OCI-LY7 (cell line): ENCODE measurements around the gene PFDN4. TPM values are rescaled to one million over a fixed set of nuclear protein-coding genes. Genes with fewer than 3 reads are reported as not detected.

ENCODE experiments used
- BruUV-seq: library from RNA; stranded (reverse); fragments of 400-500 nt; replicated peaks from 2 replicates; lab custom pipeline; 2021; lab: Mats Ljungman, UMichigan
- CTCF ChIA-PET: fragments of 300-600 bp; sonication (Branson Sonifier 250); formaldehyde crosslinking; loops from one replicate; lab custom pipeline; 2022; ENCODE audit warnings: antibody characterized with exemption; ENCODE audit not compliant: unreplicated experiment; lab: Charles Lee
- POLR2A ChIA-PET: fragments of 300-600 bp; sonication (Branson Sonifier 250); formaldehyde crosslinking; loops from one replicate; lab custom pipeline; 2022; ENCODE audit warnings: antibody characterized with exemption; lab: Charles Lee
- DNase-seq: peaks from one replicate; pipeline ENCODE4 v3.0.0-alpha.2; 2015; ENCODE audit warnings: low spot score
- H2AFZ ChIP-seq: fragments of 200-600 bp; sonication (generic), shearing (Covaris generic); 2 replicates; pipeline ENCODE4 v1.6.1; 2014; ENCODE audit warnings: mild to moderate bottlenecking, antibody characterized with exemption, low read length, moderate library complexity
- H3K27ac ChIP-seq: fragments of 200-600 bp; sonication (generic); 2 replicates; pipeline ENCODE4 v1.5.1; 2014; ENCODE audit warnings: mixed run types, low read depth, mild to moderate bottlenecking, moderate library complexity, low read length, inconsistent platforms; ENCODE audit not compliant: poor library complexity, severe bottlenecking
- H3K36me3 ChIP-seq: fragments of 200-600 bp; sonication (generic); 2 replicates; pipeline ENCODE4 v1.6.1; 2014; ENCODE audit warnings: mild to moderate bottlenecking, antibody characterized with exemption, low read length, moderate library complexity, mixed read lengths; ENCODE audit not compliant: insufficient read depth
- H3K4me1 ChIP-seq: fragments of 200-600 bp; sonication (generic); 2 replicates; pipeline ENCODE4 v1.5.1; 2014; ENCODE audit warnings: mild to moderate bottlenecking, low read length; ENCODE audit not compliant: insufficient read depth, poor library complexity, severe bottlenecking
- H3K4me2 ChIP-seq: fragments of 200-600 bp; sonication (generic); 2 replicates; pipeline ENCODE4 v1.6.1; 2014; ENCODE audit warnings: mild to moderate bottlenecking, low read length
- H3K4me3 ChIP-seq: fragments of 200-600 bp; sonication (generic); 2 replicates; pipeline ENCODE4 v1.5.1; 2014; ENCODE audit warnings: mild to moderate bottlenecking, low read depth, low read length; ENCODE audit not compliant: poor library complexity, severe bottlenecking
- H3K79me2 ChIP-seq: fragments of 200-600 bp; sonication (generic); 2 replicates; pipeline ENCODE4 v1.6.1; 2016; ENCODE audit warnings: low read depth, mild to moderate bottlenecking, low read length, moderate library complexity, mixed read lengths; ENCODE audit not compliant: insufficient read depth
- H3K9me2 ChIP-seq: fragments of 200-600 bp; sonication (generic); 2 replicates; pipeline ENCODE4 v1.6.1; 2016; ENCODE audit warnings: mild to moderate bottlenecking, low read length, mixed read lengths; ENCODE audit not compliant: insufficient read depth
- H3K9me3 ChIP-seq: fragments of 200-600 bp; sonication (generic); 2 replicates; pipeline ENCODE4 v1.6.1; 2014; ENCODE audit warnings: mild to moderate bottlenecking, mixed run types, low read length, mixed read lengths
- H4K20me1 ChIP-seq: fragments of 200-600 bp; sonication (generic); 2 replicates; pipeline ENCODE4 v1.6.1; 2014; ENCODE audit warnings: mild to moderate bottlenecking, antibody characterized with exemption, low read length, moderate library complexity, mixed read lengths; ENCODE audit not compliant: insufficient read depth
- CTCF ChIP-seq: fragments of 200-600 bp; sonication (generic); conservative IDR thresholded peaks from 2 replicates; pipeline ENCODE4 v1.5.1; 2014; ENCODE audit warnings: mild to moderate bottlenecking, antibody characterized with exemption, low read length, moderate library complexity, mixed read lengths
- EZH2phosphoT487 ChIP-seq: fragments of 200-600 bp; sonication (generic); IDR thresholded peaks from 2 replicates; pipeline ENCODE4 v1.6.1; 2018; ENCODE audit warnings: low read depth, borderline replicate concordance, mild to moderate bottlenecking, mixed run types, antibody characterized with exemption, low read length, moderate library complexity, mixed read lengths
- intact Hi-C: fragments of 100-400 bp; cut with micrococcal nuclease; formaldehyde crosslinking; loops from one replicate; pipeline ENCODE4 v1.10.0; 2022; ENCODE audit not compliant: unreplicated experiment
- total RNA-seq, 2 experiments: library from RNA; depleted of rRNA in 1 of 2; stranded (reverse); fragments of >200 nt in 1 of 2; shearing (Covaris generic) in 1 of 2; gene quantifications; 2 replicates each; pipeline ENCODE4 v1.2.3, GENCODE V29; 2014 to 2022

PFDN4 gene
- total RNA-seq, 2 experiments from 2014 or later, result 29.7 to 40.7 TPM

- Histone ChIP-seq H3K4me3 (no peak overlapping the region), H3K4me1 (no peaks in the 10 kb centered on the region), H4K20me1 (no peaks in the 10 kb centered on the region), H3K4me2 (no peak overlapping the region), H3K9me3 (no peaks in the 10 kb centered on the region), H2AFZ (no peak overlapping the region), H3K79me2 (no peaks in the 10 kb centered on the region), H3K36me3 (no peaks in the 10 kb centered on the region), H3K27ac (no peak overlapping the region), H3K9me2 (no peaks in the 10 kb centered on the region)
- CTCF ChIA-PET, result no interaction called here
- POLR2A ChIA-PET, result interaction anchor here (1.0 to 1.6 kb wide), 4 partner anchors 12 to 29 kb away, joined by 3 to 4 read pairs (median 4); no protein-coding TSS in a partner anchor
- DNase-seq, result no peak
- no TSS peak for BruUV-seq
- TF ChIP-seq CTCF (no peak), EZH2phosphoT487 (no peak)
- intact Hi-C loops, result no loop called here
Measured at GRCh38 chr20:54166987-54167662, 40.8 kb upstream of the PFDN4 start.

GRCh38 chr20:54167909-54168872, 39.7 kb upstream of the PFDN4 start:
- intact Hi-C loops, result no loop called here
- Histone ChIP-seq H3K4me1 (no peaks in the 10 kb centered on the region), H3K4me3 (no peak overlapping the region), H3K9me3 (no peaks in the 10 kb centered on the region), H3K79me2 (no peaks in the 10 kb centered on the region), H3K4me2 (no peak overlapping the region), H3K27ac (no peak overlapping the region), H4K20me1 (no peaks in the 10 kb centered on the region), H3K9me2 (no peaks in the 10 kb centered on the region), H3K36me3 (no peaks in the 10 kb centered on the region), H2AFZ (no peak overlapping the region)
- POLR2A ChIA-PET, result interaction anchor here (0.6 to 1.2 kb wide), 3 partner anchors 11 to 199 kb away, joined by 3 to 4 read pairs (median 3); no protein-coding TSS in a partner anchor
- no TSS peak for BruUV-seq
- no peak for DNase-seq
- TF ChIP-seq EZH2phosphoT487 (no peak), CTCF (no peak)
- CTCF ChIA-PET, result no interaction called here
